Omental fat pad (tissue), 4 donors: ENCODE data around the gene BMPR1B. TPM values are rescaled to one million over a fixed set of nuclear protein-coding genes. Genes with fewer than 3 reads are reported as not detected.

Experiments
- ATAC-seq: fragments of 150-250 bp; one replicate; pipeline ENCODE4 v1.9.1; 2016; ENCODE audit warnings: mild to moderate bottlenecking, moderate library complexity; ENCODE audit not compliant: low FRiP score
- DNase-seq: peaks from one replicate; pipeline ENCODE4 v3.0.0-alpha.2; 2019; ENCODE audit warnings: low spot score
- CTCF ChIP-seq, 3 donors: fragments of 450-650 bp; IDR thresholded peaks; one replicate each; pipeline ENCODE4 v1.5.1; 2016 to 2017; ENCODE audit warnings: antibody characterized with exemption in 3 of 3, mild to moderate bottlenecking in 3 of 3, moderate library complexity in 2 of 3
- total RNA-seq, 4 donors: library from RNA; depleted of rRNA; stranded (reverse); fragments of >200 nt; gene quantifications; one replicate each; pipeline ENCODE4 v1.1.0, GENCODE V29; 2016

BMPR1B gene
- total RNA-seq, 4 donors from 2014 or later: 0.19 to 1.9 (median 1.3) TPM

- no peak for DNase-seq
- no peak for ATAC-seq
- TF ChIP-seq CTCF (IDR thresholded peaks at IDR 0.05): no peak
Observed at GRCh38 chr4:95084584-95084983, 326.8 kb downstream of the BMPR1B start.

GRCh38 chr4:95085124-95085833, 327.5 kb downstream of the BMPR1B start:
- ATAC-seq (no peak), DNase-seq (no peak)
- no peak for TF ChIP-seq CTCF (IDR thresholded peaks at IDR 0.05)

GRCh38 chr4:95086551-95086950, 328.8 kb downstream of the BMPR1B start:
- ATAC-seq: no peak
- TF ChIP-seq CTCF (IDR thresholded peaks at IDR 0.05): no peak
- no peak for DNase-seq

- TF ChIP-seq CTCF (IDR thresholded peaks at IDR 0.05): no peak
- ATAC-seq: no peak
- no peak for DNase-seq
Observed at GRCh38 chr4:95087657-95088455, 330.1 kb downstream of the BMPR1B start.

- TF ChIP-seq CTCF (IDR thresholded peaks at IDR 0.05): no peak
- DNase-seq (no peak), ATAC-seq (no peak)
Observed at GRCh38 chr4:95091272-95091671, 333.5 kb downstream of the BMPR1B start.

GRCh38 chr4:95092766-95093165, 335.0 kb downstream of the BMPR1B start:
- ATAC-seq (no peak), DNase-seq (no peak)
- TF ChIP-seq CTCF (IDR thresholded peaks at IDR 0.05): no peak
